Upper lobe of left lung (tissue), 6 donors: ENCODE measurements around the gene PRAMEF15. TPM values are rescaled to one million over a fixed set of nuclear protein-coding genes. Genes with fewer than 3 reads are reported as not detected.
A peak's percentile ranks its signal among the peaks of the same experiment; 100 is the strongest.
"Not testable (repeated sequence)": the region's sequence is repeated elsewhere in the genome, so short reads cannot be mapped to it uniquely, and the experiment has no call there.

ENCODE experiments used
- ATAC-seq, 2 donors: fragments of 200-7000 bp; cut with Tn5 transposase; one replicate each; pipeline ENCODE4 v1.9.1; 2022; ENCODE audit warnings: mild to moderate bottlenecking in 2 of 2, moderate library complexity in 2 of 2; ENCODE audit not compliant: low FRiP score in 2 of 2
- DNase-seq, 2 donors: peaks; one replicate each; pipeline ENCODE4 v3.0.0-alpha.2; 2019 to 2020
- H3K27ac ChIP-seq, 4 donors: fragments of 200-600 bp; sonication (generic); one replicate each; pipeline ENCODE4 v1.5.1; 2016 to 2019
- H3K27me3 ChIP-seq, 4 donors: fragments of 200-600 bp; sonication (generic); one replicate each; pipeline ENCODE4 v1.5.1; 2017 to 2019
- H3K36me3 ChIP-seq, 4 donors: fragments of 200-600 bp; sonication (generic); one replicate each; pipeline ENCODE4 v1.5.1; 2016 to 2019
- H3K4me1 ChIP-seq, 4 donors: fragments of 200-600 bp; sonication (generic); one replicate each; pipeline ENCODE4 v1.5.1; 2018 to 2019
- H3K4me3 ChIP-seq, 4 donors: fragments of 200-600 bp; sonication (generic); one replicate each; pipeline ENCODE4 v1.5.1; 2017 to 2019; ENCODE audit warnings: mild to moderate bottlenecking in 2 of 4, moderate library complexity in 1 of 4
- H3K9me3 ChIP-seq, 4 donors: fragments of 200-600 bp; sonication (generic); one replicate each; pipeline ENCODE4 v1.5.1; 2018 to 2019
- WGBS, 2 donors: methylation state at CpG; one replicate each; pipeline ENCODE4 v1.1.5; 2017 to 2018; 5-methylcytosine and 5-hydroxymethylcytosine counted together
- total RNA-seq, 6 donors: library from RNA; depleted of rRNA in 4 of 6; stranded (reverse); fragments of >200 nt in 4 of 6; gene quantifications; one replicate each; pipeline versions ENCODE4 v1.1.0 to v1.2.1, GENCODE V29; 2016 to 2021
- donor health status: DM: no; HTN: no; CAD: no; lungs with moderate emphysema.
- donor health status: DM: no; HTN: yes; CAD: no; lungs with severe emphysema.

The PRAMEF15 gene
- not detected for total RNA-seq

DNA sequence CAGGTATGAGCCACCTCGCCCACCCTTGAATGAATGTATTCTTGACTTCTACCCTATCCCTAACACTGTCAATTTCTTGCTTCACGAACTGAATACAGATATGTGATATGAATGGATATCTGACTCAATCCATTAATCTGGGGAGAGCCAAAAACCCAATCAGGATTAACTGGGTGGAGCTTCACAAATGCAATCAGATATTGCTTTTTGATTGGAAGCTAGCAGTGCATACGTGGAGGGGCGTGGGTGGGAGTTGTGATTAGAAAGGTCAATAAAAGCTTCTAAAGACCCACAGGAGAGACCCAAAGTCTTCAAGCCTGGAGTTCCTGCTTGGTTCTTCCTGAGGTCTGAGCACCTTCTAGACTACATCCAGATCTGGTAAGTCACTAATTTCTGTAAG, at the start of gene PRAMEF15:
Gene PRAMEF15 (plus strand): TSS at position 301 of the 400 bp plus-strand sequence. CDS start 2,827 bp downstream, outside the sequence.
- not testable (repeated sequence) for H3K4me1 ChIP-seq, DNase-seq, H3K36me3 ChIP-seq, H3K27ac ChIP-seq, H3K27me3 ChIP-seq, H3K4me3 ChIP-seq, H3K9me3 ChIP-seq, ATAC-seq
- WGBS, 2 donors, result 46 to 68% methylated on average over 3 to 4 of the region's 4 CpGs

DNA sequence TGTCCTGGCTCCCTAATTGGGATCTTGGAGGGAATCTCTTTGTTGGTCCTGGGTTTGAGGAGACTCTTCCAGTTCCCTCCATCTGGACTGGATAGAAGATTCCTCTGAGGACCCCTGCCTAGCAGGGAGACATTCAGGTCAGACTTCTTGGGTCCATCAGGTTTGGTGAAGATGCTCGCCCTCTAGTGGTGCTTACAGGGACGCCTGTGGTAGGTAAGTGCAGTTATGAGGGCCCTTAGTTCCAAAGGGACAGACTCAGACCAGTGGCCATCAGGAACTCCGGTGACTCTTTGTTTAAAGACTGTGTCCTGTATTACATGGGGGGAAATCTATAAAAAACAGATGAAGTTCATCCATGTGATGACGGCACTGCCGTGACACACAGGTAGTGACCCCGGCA, 38.4 kb upstream of the PRAMEF15 start:
- H3K4me1 ChIP-seq, H3K36me3 ChIP-seq, H3K27ac ChIP-seq, H3K27me3 ChIP-seq, H3K9me3 ChIP-seq, H3K4me3 ChIP-seq, DNase-seq: not testable (repeated sequence)
- WGBS, 2 donors, result 33 to 86% methylated on average over 3 of the region's 6 CpGs
- peak in 1 of 2 donors; percentile 40 for ATAC-seq

DNA sequence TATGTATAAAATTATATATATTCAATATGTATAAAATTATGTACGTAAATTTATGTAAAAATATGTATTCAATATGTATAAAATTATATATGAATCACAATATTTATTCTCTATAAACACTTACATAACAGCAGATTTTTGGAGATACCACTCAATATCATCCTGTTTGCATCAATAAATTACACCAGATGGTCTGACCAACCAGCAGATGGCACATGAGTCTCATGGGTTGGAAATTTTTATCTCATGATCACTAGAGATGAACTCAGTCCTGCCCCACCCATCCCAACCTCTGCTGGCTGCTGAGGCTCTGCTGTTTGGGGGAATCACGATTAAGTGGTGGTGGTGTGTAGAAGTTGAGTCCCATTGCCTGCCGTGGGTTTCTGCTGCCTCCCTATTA, 35.8 kb upstream of the PRAMEF15 start:
- H3K27me3 ChIP-seq, H3K9me3 ChIP-seq, DNase-seq, H3K4me3 ChIP-seq, ATAC-seq, H3K27ac ChIP-seq, H3K36me3 ChIP-seq, H3K4me1 ChIP-seq: not testable (repeated sequence)
- WGBS, 2 donors, result 70 to 78% methylated on average over 3 of the region's 3 CpGs

DNA sequence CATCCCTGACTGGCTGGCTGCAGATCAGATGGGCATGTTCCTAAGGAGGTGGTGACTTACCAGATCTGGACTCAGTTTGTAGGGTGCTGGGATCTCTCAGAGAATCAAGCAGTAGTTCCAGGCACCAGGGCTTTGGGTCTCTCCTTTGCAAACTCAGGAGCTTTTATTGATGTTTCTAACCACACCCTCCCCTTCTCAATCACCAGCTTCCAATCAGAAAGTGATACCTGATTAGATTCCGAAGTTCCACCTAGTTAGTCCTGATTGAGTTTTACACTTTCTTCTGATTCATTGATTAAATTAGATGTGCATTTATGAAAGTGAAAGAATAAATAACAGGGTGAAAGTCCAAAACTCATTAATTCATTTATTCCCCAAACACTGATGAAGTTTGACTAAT, 30.3 kb upstream of the PRAMEF15 start, which contains the start of gene PRAMEF8:
Gene PRAMEF8 (minus strand): TSS at position 101 of the 400 bp plus-strand sequence. CDS start 1,046 bp downstream, outside the sequence.
- no CpG with 5 or more reads among the region's 1 CpG for WGBS, 2 donors

DNA sequence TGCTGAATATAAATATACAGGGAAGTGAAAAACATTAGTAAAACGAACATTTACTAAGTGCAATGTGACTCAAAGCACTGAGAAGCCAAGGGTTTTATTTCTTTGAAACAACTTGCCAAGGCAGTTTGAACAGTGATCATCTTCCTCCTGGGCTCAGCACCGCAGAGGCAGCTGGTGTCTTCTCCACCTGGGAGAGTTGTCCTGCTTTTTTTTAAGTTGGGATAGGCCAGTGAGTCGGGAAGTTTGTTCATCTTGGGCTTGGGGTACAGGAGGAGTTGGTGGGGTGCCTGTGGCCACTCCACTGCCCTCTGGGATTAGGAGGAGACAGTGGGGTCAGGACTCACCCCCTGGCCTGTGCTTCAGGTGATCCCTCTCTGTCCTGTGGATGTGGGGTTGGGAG, 26.4 kb upstream of the PRAMEF15 start:
- H3K27ac ChIP-seq, H3K4me1 ChIP-seq, H3K36me3 ChIP-seq, DNase-seq, H3K4me3 ChIP-seq, H3K9me3 ChIP-seq, H3K27me3 ChIP-seq: not testable (repeated sequence)
- peak in 1 of 2 donors; percentile 30 for ATAC-seq
- WGBS, 2 donors, result 69% methylated on average over 2 of the region's 3 CpGs; no CpG with 5 or more reads in 1 of the 2 donors

More for the DNA sequence above, 30.3 kb upstream of the PRAMEF15 start, which contains the start of gene PRAMEF8:
- H3K27ac ChIP-seq, H3K9me3 ChIP-seq, ATAC-seq, H3K36me3 ChIP-seq, H3K4me1 ChIP-seq, H3K4me3 ChIP-seq, DNase-seq, H3K27me3 ChIP-seq: not testable (repeated sequence)

DNA sequence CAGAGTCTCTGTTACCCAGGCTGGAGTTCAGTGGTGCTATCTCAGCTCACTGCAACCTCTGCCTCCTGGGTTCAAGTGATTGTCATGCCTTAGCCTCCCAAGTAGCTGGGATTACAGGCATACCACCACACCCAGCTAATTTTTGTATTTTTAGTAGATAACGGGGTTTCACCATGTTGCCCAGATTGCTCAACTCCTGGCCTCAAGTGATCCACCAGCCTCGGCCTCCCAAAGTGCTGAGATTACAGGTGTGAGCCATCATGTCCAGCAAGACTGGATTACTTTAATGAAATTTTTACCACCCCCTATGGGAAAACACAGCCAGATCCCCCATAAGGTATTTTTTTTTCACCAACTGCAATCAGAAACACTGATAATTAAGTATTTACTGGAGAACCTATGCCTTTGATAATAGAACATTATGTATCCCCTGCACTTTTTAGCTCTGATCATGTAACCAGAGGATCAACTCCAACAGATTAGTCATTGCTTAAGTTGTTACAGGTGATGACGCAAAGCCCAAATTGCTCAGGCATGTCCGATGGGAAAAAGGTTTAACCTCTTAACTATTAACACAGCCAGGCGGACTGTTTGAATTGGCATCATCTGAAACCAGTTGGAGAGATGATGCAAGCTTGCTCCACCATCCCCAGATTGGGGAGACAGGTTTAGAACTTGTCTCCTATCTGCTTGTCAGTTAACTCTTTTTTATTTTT, 18.0 kb upstream of the PRAMEF15 start:
- H3K4me3 ChIP-seq, H3K27me3 ChIP-seq, H3K9me3 ChIP-seq, H3K27ac ChIP-seq, DNase-seq, H3K36me3 ChIP-seq, H3K4me1 ChIP-seq, ATAC-seq: not testable (repeated sequence)
- 80 to 83% methylated on average over 1 of the region's 5 CpGs for WGBS, 2 donors

DNA sequence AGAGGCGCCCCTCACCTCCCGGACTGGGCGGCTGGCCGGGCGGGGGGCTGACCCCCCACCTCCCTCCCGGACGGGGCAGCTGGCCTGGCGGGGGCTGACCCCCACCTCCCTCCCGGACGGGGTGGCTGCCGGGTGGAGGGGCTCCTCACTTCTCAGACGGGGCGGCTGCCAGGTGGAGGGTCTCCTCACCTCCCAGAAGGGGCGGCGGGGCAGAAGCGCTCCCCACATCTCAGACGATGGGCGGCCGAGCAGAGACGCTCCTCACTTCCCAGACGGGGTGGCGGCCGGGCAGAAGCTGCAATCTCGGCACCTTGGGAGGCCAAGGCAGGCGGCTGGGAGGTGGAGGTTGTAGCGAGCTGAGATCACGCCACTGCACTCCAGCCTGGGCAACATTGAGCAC, 16.7 kb upstream of the PRAMEF15 start:
- not testable (repeated sequence) for H3K27me3 ChIP-seq, H3K4me1 ChIP-seq, ATAC-seq, H3K9me3 ChIP-seq, H3K27ac ChIP-seq, H3K36me3 ChIP-seq, H3K4me3 ChIP-seq
- WGBS, 2 donors, result no CpG with 5 or more reads among the region's 27 CpGs
- DNase-seq, result peak in 1 of 2 donors; percentile 13

DNA sequence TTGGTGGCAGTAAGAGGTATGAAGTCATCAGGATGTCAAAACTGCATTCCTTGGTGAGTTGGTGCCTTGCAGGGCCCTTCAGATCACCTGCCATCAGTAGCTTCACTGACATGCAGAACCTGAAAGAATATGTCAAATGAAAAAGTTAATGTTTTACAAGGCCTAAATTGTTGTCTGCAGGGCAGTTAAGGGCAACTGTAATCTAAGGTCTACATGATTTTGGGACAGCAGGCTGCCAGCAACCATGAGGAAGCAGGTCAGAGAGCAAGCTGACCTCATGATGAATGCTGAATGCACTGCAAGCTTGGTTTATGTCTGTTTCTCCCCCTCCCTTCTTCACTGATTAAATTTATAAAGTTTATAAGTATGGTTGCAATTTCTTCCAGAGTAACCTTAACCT, 13.2 kb upstream of the PRAMEF15 start:
- ATAC-seq, DNase-seq, H3K4me3 ChIP-seq, H3K27me3 ChIP-seq, H3K9me3 ChIP-seq, H3K27ac ChIP-seq, H3K4me1 ChIP-seq, H3K36me3 ChIP-seq: not testable (repeated sequence)

DNA sequence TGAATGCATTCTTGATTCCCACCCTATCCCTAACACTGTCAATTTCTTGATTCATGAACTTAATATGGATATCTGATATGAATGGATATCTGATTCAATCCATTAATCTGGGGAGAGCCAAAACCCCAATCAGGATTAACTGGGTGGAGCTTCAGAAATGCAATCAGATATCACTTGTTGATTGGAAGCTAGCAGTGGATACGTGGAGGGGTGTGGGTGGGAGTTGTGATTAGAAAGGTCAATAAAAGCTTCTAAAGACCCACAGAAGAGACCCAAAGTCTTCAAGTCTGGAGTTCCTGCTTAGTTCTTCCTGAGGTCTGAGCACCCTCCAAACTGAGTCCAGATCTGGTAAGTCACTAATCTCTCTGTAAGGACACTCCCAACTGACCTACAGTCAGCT, 12.1 kb upstream of the PRAMEF15 start, which contains the start of gene PRAMEF33:
Gene PRAMEF33 (plus strand): TSS at position 301 of the 400 bp plus-strand sequence. CDS start 2,416 bp downstream, outside the sequence.
- not testable (repeated sequence) for ATAC-seq, H3K4me3 ChIP-seq, H3K27me3 ChIP-seq, DNase-seq, H3K27ac ChIP-seq, H3K4me1 ChIP-seq, H3K36me3 ChIP-seq, H3K9me3 ChIP-seq
- WGBS, 2 donors, result no CpG with 5 or more reads among the region's 1 CpG

DNA sequence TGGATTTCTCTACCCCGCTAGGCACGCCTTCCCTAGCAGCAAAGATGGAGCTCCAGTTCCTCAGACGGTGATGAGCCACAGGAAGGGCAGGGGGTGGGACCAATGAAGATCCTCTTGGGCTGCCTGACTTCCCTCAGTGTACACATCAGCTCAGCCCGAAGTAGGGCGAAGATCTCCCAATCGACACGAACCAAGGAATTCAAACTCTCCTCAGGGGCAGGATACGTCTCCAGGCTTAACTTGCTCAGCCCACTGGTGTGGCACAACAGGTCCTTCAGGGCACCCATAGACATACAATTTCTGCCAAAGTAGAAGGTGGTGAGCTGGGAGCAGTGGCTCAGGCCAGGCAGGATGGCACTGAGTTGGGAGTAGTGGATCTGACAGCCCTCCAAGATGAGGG, 27.1 kb downstream of the PRAMEF15 start:
- H3K27me3 ChIP-seq, ATAC-seq, H3K9me3 ChIP-seq, H3K36me3 ChIP-seq, H3K27ac ChIP-seq, H3K4me1 ChIP-seq, H3K4me3 ChIP-seq, DNase-seq: not testable (repeated sequence)
- 81 to 86% methylated on average over 6 to 8 of the region's 8 CpGs for WGBS, 2 donors

DNA sequence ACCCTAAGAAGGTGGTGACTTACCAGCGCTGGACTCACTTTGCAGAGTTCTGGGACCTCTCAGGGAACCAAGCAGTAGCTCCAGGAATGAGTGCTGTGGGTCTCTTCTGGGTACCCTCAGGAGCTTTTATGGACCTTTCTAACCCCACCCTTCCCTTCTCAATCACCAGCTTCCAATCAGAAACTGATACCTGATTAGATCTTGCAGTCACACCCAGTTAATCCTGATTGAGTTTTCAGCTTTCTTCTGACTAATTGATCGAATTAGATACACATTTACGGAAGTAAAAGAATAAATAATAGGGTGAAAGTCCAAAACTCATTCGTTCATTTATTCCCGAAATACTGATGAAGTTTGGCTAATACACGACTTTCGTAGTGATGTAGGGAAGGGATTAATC, 31.7 kb downstream of the PRAMEF15 start, which contains the start of gene PRAMEF14:
Gene PRAMEF14 (minus strand): TSS at position 101 of the 400 bp plus-strand sequence. CDS start 1,820 bp downstream, outside the sequence.
- H3K27me3 ChIP-seq, H3K4me3 ChIP-seq, H3K36me3 ChIP-seq, DNase-seq, ATAC-seq, H3K27ac ChIP-seq, H3K9me3 ChIP-seq, H3K4me1 ChIP-seq: not testable (repeated sequence)
- 60 to 68% methylated on average over 1 to 7 of the region's 7 CpGs for WGBS, 2 donors

DNA sequence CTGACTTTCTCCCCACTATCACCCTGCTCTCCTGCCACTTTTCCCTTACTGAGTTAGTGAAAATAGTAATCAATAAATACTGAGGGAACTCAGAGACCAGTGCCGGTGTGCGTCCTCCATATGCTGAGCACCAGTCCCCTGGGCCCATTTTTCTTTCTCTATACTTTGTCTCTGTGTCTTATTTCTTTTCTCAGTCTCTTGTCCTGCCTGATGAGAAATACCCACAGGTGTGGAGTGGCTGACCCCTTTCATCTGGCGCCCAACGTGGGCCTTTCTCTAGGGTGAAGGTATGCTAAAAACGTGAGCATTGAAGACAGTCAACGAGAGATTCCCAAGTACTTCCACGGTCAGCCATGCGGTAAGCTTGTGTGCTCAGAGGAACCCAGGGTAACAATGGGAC, 38.1 kb downstream of the PRAMEF15 start:
- 95% methylated on average over 5 to 8 of the region's 8 CpGs for WGBS, 2 donors
- H3K9me3 ChIP-seq, H3K36me3 ChIP-seq, DNase-seq, H3K4me1 ChIP-seq, H3K27me3 ChIP-seq, H3K4me3 ChIP-seq, H3K27ac ChIP-seq, ATAC-seq: not testable (repeated sequence)

DNA sequence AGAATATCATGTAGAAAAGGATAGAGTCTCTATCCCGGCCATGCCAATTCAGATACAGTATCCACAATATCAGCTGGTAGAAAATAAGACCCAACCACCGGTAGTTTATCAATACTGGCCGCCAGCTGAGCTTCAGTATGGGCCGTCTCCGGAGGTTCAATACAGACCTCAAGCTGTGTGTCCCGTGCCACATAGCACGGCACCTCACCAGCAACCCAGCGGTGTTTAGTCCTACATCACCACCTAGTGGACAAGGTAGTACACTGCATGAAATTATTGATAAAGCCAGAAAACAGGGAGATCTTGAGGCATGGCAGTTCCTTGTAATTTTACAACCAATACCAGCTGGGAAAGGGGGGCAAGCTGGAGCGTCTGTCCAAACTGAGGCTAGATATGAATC, 39.1 kb downstream of the PRAMEF15 start:
- not testable (repeated sequence) for ATAC-seq, H3K4me3 ChIP-seq, H3K9me3 ChIP-seq, H3K27me3 ChIP-seq, DNase-seq, H3K27ac ChIP-seq, H3K36me3 ChIP-seq, H3K4me1 ChIP-seq
- WGBS, 2 donors, result no CpG with 5 or more reads among the region's 9 CpGs
